Right lobe of liver (tissue), 6 donors: ENCODE results near the gene DDRGK1. TPM values are rescaled to one million over a fixed set of nuclear protein-coding genes. Genes with fewer than 3 reads are reported as not detected.

Experiments used
- ATAC-seq, 4 donors: fragments of 200-7000 bp; cut with Tn5 transposase; one replicate each; pipeline ENCODE4 v1.9.1; 2020; ENCODE audit warnings: mild to moderate bottlenecking in 4 of 4, moderate library complexity in 4 of 4
- DNase-seq, 3 donors: peaks; one replicate each; pipeline ENCODE4 v3.0.0-alpha.2; 2020
- H3K27ac ChIP-seq, 3 donors: fragments of 200-600 bp; one replicate each; pipeline ENCODE4 v1.8.0; 2022
- H3K27me3 ChIP-seq, 2 donors: fragments of 200-600 bp; one replicate each; pipeline ENCODE4 v1.8.0; 2022
- H3K36me3 ChIP-seq, 4 donors: fragments of 200-600 bp; sonication (generic) in 1 of 4; one replicate each; pipeline versions ENCODE4 v1.5.1 to v1.8.0; 2017 to 2022; ENCODE audit warnings: control low read depth in 1 of 4
- H3K4me1 ChIP-seq, 4 donors: fragments of 200-600 bp; sonication (generic) in 1 of 4; one replicate each; pipeline versions ENCODE4 v1.5.1 to v1.8.0; 2017 to 2022; ENCODE audit warnings: control low read depth in 1 of 4
- H3K4me3 ChIP-seq, 3 donors: fragments of 200-600 bp; one replicate each; pipeline ENCODE4 v1.8.0; 2022
- H3K9me3 ChIP-seq, 4 donors: fragments of 200-600 bp; sonication (generic) in 1 of 4; one replicate each; pipeline versions ENCODE4 v1.5.1 to v1.8.0; 2017 to 2022; ENCODE audit warnings: control low read depth in 1 of 4
- CTCF ChIP-seq, 4 donors: fragments of 200-600 bp in 3 of 4; fragments of 450-650 bp in 1 of 4; IDR thresholded peaks; one replicate each; pipeline versions ENCODE4 v1.5.1 to v1.8.0; 2016 to 2022; ENCODE audit warnings: antibody characterized with exemption in 4 of 4, mild to moderate bottlenecking in 2 of 4
- POLR2A ChIP-seq: fragments of 450-650 bp; IDR thresholded peaks from one replicate; pipeline ENCODE4 v1.6.1; 2017; ENCODE audit warnings: antibody characterized with exemption, mild to moderate bottlenecking
- WGBS: methylation state at CpG from one replicate; pipeline ENCODE4 v1.1.6; 2018; ENCODE audit warnings: low coverage, low lambda C conversion rate; ENCODE audit not compliant: insufficient coverage; ENCODE audit errors: missing lambda C conversion rate; 5-methylcytosine and 5-hydroxymethylcytosine counted together
- intact Hi-C, 2 donors: fragments of 100-400 bp; cut with DNase I; formaldehyde crosslinking; loops; one replicate each; pipeline versions ENCODE4 v1.11.2 to v1.14.1; 2022
- total RNA-seq, 6 experiments: library from RNA; depleted of rRNA in 2 of 6; stranded (reverse); fragments of >200 nt in 2 of 6; fragmentation: NEBNext Ultra II Directional in 3 of 6; extraction: Animal tissue kit (Norgen Biotek cat#: 25700) in 3 of 6; gene quantifications; one replicate each; pipeline versions ENCODE4 v1.1.0 to v1.2.4, GENCODE V29; 2016 to 2023
- donor health status: DM: no; HTN: yes; CAD: no.
- donor health status: DM: no; HTN: no; CAD: no.
- donor health status: DM: no; HTN: no; CAD: no.
- donor health status: DM: no; HTN: yes; CAD: no.
- donor health status: DM: no; HTN: yes; CAD: no.

DDRGK1 gene
- total RNA-seq, 6 experiments from 2014 or later = 55.0 to 76.1 (median 60.1) TPM

GRCh38 chr20:3146732-3147341 is 57.6 kb downstream of the DDRGK1 start:
- peaks cover 0 to 30% (median 10%) of the 10 kb centered on the region in 4 donors for H3K36me3 ChIP-seq
- no peaks in the 10 kb centered on the region for H3K9me3 ChIP-seq
- intact Hi-C loops = no loop called here
- no peak for DNase-seq
- ATAC-seq = no peak
- WGBS = 76% methylated on average over 7 of the region's 10 CpGs
- no peak for TF ChIP-seq POLR2A
- no peak for TF ChIP-seq CTCF (IDR thresholded peaks at IDR 0.05)
- no peak overlapping the region for H3K4me3 ChIP-seq
- no peaks in the 10 kb centered on the region for H3K4me1 ChIP-seq
- no peak overlapping the region for H3K27ac ChIP-seq
- H3K27me3 ChIP-seq = no peaks in the 10 kb centered on the region

- 95% methylated on average over 2 of the region's 3 CpGs for WGBS
- Histone ChIP-seq H3K36me3 (peaks cover 0 to 3% (median 0%) of the 10 kb centered on the region in 4 donors), H3K27me3 (no peaks in the 10 kb centered on the region), H3K4me1 (no peaks in the 10 kb centered on the region), H3K27ac (no peak overlapping the region), H3K9me3 (no peaks in the 10 kb centered on the region), H3K4me3 (no peak overlapping the region)
- DNase-seq (no peak), ATAC-seq (no peak)
- intact Hi-C loops = no loop called here
- TF ChIP-seq POLR2A (no peak), CTCF (IDR thresholded peaks at IDR 0.05) (no peak)
Observed at GRCh38 chr20:3141757-3142156, 62.7 kb downstream of the DDRGK1 start.

Other genes with a start within 250 kb of the DDRGK1 start
- under 1 TPM in 3 of 6 experiments, not detected in 3; 0.55 to 0.81 (median 0.66) TPM for gene GNRH2, start 161.1 kb downstream of the DDRGK1 start, total RNA-seq
- 10 to 100 TPM; 27.8 to 59.1 (median 38.0) TPM for gene MRPS26, start 158.6 kb downstream of the DDRGK1 start, total RNA-seq
- gene OXT, start 133.1 kb downstream of the DDRGK1 start, total RNA-seq = 10 to 100 TPM in 2 of 6 experiments, 1 to 10 TPM in 4; 1.8 to 41.2 (median 7.0) TPM
- gene AVP, start 120.0 kb downstream of the DDRGK1 start, total RNA-seq = under 1 TPM in 2 of 6 experiments, not detected in 4; 0.74 to 0.93 TPM
- gene FASTKD5, start 44.8 kb downstream of the DDRGK1 start, total RNA-seq = 10 to 100 TPM; 10.3 to 18.2 (median 11.3) TPM
- 1 to 10 TPM; 1.8 to 3.2 (median 2.0) TPM for gene UBOX5, start 44.8 kb downstream of the DDRGK1 start, total RNA-seq
- gene LZTS3, start 31.1 kb downstream of the DDRGK1 start, total RNA-seq = 1 to 10 TPM; 3.9 to 6.1 (median 4.9) TPM
- 10 to 100 TPM; 17.5 to 38.8 (median 26.7) TPM for gene ITPA, start 4.8 kb upstream of the DDRGK1 start, total RNA-seq
- under 1 TPM in 5 of 6 experiments, not detected in 1; 0.11 to 0.40 (median 0.18) TPM for gene SLC4A11, start 34.5 kb upstream of the DDRGK1 start, total RNA-seq
- 1 to 10 TPM; 2.5 to 4.9 (median 4.2) TPM for gene DNAAF9, start 203.0 kb upstream of the DDRGK1 start, total RNA-seq